ENCODE measurements around the gene SEMA5B.

Gene SEMA5B

GRCh38 chr3:122996038-122996580 lies 31.5 kb downstream of the SEMA5B start:
- FAIRE-seq: no peak
- no peak for DNase-seq (ENCODE audit: low spot score)

GRCh38 chr3:122994954-122995353 lies 32.6 kb downstream of the SEMA5B start:
- no peak for FAIRE-seq
- DNase-seq (ENCODE audit: low spot score): no peak

- FAIRE-seq (no peak), DNase-seq (ENCODE audit: low spot score) (no peak)
These were observed 34.2 kb downstream of the SEMA5B start for GRCh38 chr3:122993124-122993978.

- FAIRE-seq (no peak), DNase-seq (ENCODE audit: low spot score) (no peak)
These were observed 34.9 kb downstream of the SEMA5B start for GRCh38 chr3:122992676-122993075.

- peak; percentile 63 for FAIRE-seq
These were observed 35.4 kb downstream of the SEMA5B start for GRCh38 chr3:122992133-122992532.

GRCh38 chr3:122991236-122991985 lies 36.2 kb downstream of the SEMA5B start:
- no peak for DNase-seq (ENCODE audit: low spot score)
- peak; percentile 5 for FAIRE-seq

More at GRCh38 chr3:122992133-122992532, 35.4 kb downstream of the SEMA5B start:
- DNase-seq (ENCODE audit: low spot score): no peak

- DNase-seq (ENCODE audit: low spot score): no peak
- FAIRE-seq: no peak
These were observed 37.5 kb downstream of the SEMA5B start for GRCh38 chr3:122989856-122990575.

- DNase-seq (ENCODE audit: low spot score) (no peak), FAIRE-seq (no peak)
These were observed 39.1 kb downstream of the SEMA5B start for GRCh38 chr3:122988508-122988907.

- FAIRE-seq (no peak), DNase-seq (ENCODE audit: low spot score) (no peak)
These were observed 39.7 kb downstream of the SEMA5B start for GRCh38 chr3:122987736-122988319.

- DNase-seq (ENCODE audit: low spot score) (no peak), FAIRE-seq (no peak)
These were observed 40.3 kb downstream of the SEMA5B start for GRCh38 chr3:122987231-122987630.

- no peak for FAIRE-seq
- DNase-seq (ENCODE audit: low spot score): no peak
These were observed 40.8 kb downstream of the SEMA5B start for GRCh38 chr3:122986693-122987179.

GRCh38 chr3:122985539-122985938 lies 42.0 kb downstream of the SEMA5B start:
- FAIRE-seq (no peak), DNase-seq (ENCODE audit: low spot score) (no peak)

GRCh38 chr3:122984650-122985049 lies 42.9 kb downstream of the SEMA5B start:
- DNase-seq (ENCODE audit: low spot score): no peak
- no peak for FAIRE-seq

GRCh38 chr3:122984007-122984406 lies 43.6 kb downstream of the SEMA5B start:
- DNase-seq (ENCODE audit: low spot score): no peak
- no peak for FAIRE-seq

- FAIRE-seq (peak; percentile 50), DNase-seq (ENCODE audit: low spot score) (no peak)
These were observed 45.1 kb downstream of the SEMA5B start for GRCh38 chr3:122982216-122983185.

GRCh38 chr3:122979211-122979610 lies 48.4 kb downstream of the SEMA5B start:
- DNase-seq (ENCODE audit: low spot score): no peak
- FAIRE-seq: no peak

- DNase-seq (ENCODE audit: low spot score) (no peak), FAIRE-seq (no peak)
These were observed 49.0 kb downstream of the SEMA5B start for GRCh38 chr3:122978569-122978968.

GRCh38 chr3:122977746-122978466 lies 49.7 kb downstream of the SEMA5B start:
- DNase-seq (ENCODE audit: low spot score): peak; percentile 94
- peak; percentile 92 for FAIRE-seq

- DNase-seq (ENCODE audit: low spot score) (no peak), FAIRE-seq (peak; percentile 74)
These were observed 51.7 kb downstream of the SEMA5B start for GRCh38 chr3:122975924-122976293.
